ENCODE results near the gene GTF2A1. TPM values are rescaled to one million over a fixed set of nuclear protein-coding genes. Genes with fewer than 3 reads are reported as not detected.

Gene GTF2A1
- total and polyA plus RNA-seq, 4 donors: 2.9 to 22.1 (median 9.7) TPM

- H3K9ac ChIP-seq (ENCODE audit: low read depth in 1 of 2, low read length in 2 of 2): no peak overlapping the region
- 90% methylated on average over 6 of the region's 6 CpGs for WGBS
- TF ChIP-seq YY1 (IDR thresholded peaks at IDR 0.05) (no peak), GABPA (IDR thresholded peaks at IDR 0.05 in 1 of 2, conservative IDR thresholded peaks at IDR 0.05 in 1 of 2) (no peak), MAX (IDR thresholded peaks at IDR 0.05) (no peak), EGR1 (IDR thresholded peaks at IDR 0.05; ENCODE audit: low read depth in 2 of 2) (no peak), ZBTB33 (IDR thresholded peaks at IDR 0.05) (no peak), HNF4G (IDR thresholded peaks at IDR 0.05) (no peak), JUND (IDR thresholded peaks at IDR 0.05) (no peak), CTCF (IDR thresholded peaks at IDR 0.05; ENCODE audit: low read depth, low read length, missing input control) (no peak), FOXA2 (IDR thresholded peaks at IDR 0.05) (no peak), FOXA1 (IDR thresholded peaks at IDR 0.05) (no peak), RAD21 (IDR thresholded peaks at IDR 0.05) (no peak), RXRA (IDR thresholded peaks at IDR 0.05) (no peak), NR2F2 (IDR thresholded peaks at IDR 0.05) (no peak)
- DNase-seq (ENCODE audit: low spot score): no peak
- no peaks in the 10 kb centered on the region for H3K9me3 ChIP-seq (ENCODE audit: control insufficient read depth in 4 of 4, low read length in 3 of 4)
- H3K4me1 ChIP-seq (ENCODE audit: control insufficient read depth in 4 of 4, insufficient read depth in 4 of 4, low read length in 3 of 4): peaks cover 5 to 16% (median 10%) of the 10 kb centered on the region in 4 donors
- no peak overlapping the region for H3K4me3 ChIP-seq (ENCODE audit: low read depth in 1 of 3, low read length in 3 of 3)
- no peaks in the 10 kb centered on the region for H3K27me3 ChIP-seq (ENCODE audit: control insufficient read depth in 4 of 4, insufficient read depth in 4 of 4, low read length in 3 of 4)
- H3K36me3 ChIP-seq (ENCODE audit: control insufficient read depth in 4 of 4, insufficient read depth in 3 of 4, low read depth in 1 of 4, low read length in 3 of 4): peaks cover 0 to 50% (median 23%) of the 10 kb centered on the region in 4 donors
- H3K27ac ChIP-seq (ENCODE audit: low read depth in 1 of 2, low read length in 2 of 2): no peak overlapping the region
Measured at GRCh38 chr14:81200054-81200453, 20.7 kb downstream of the GTF2A1 start.

GRCh38 chr14:81199084-81199483, 21.7 kb downstream of the GTF2A1 start:
- peaks cover 0 to 58% (median 29%) of the 10 kb centered on the region in 4 donors for H3K36me3 ChIP-seq (ENCODE audit: control insufficient read depth in 4 of 4, insufficient read depth in 3 of 4, low read depth in 1 of 4, low read length in 3 of 4)

More at GRCh38 chr14:81199084-81199483, 21.7 kb downstream of the GTF2A1 start:
- Histone ChIP-seq H3K27me3 (ENCODE audit: control insufficient read depth in 4 of 4, insufficient read depth in 4 of 4, low read length in 3 of 4) (no peaks in the 10 kb centered on the region), H3K27ac (ENCODE audit: low read depth in 1 of 2, low read length in 2 of 2) (no peak overlapping the region), H3K4me3 (ENCODE audit: low read depth in 1 of 3, low read length in 3 of 3) (no peak overlapping the region), H3K9ac (ENCODE audit: low read depth in 1 of 2, low read length in 2 of 2) (no peak overlapping the region), H3K4me1 (ENCODE audit: control insufficient read depth in 4 of 4, insufficient read depth in 4 of 4, low read length in 3 of 4) (peaks cover 5 to 16% (median 10%) of the 10 kb centered on the region in 4 donors), H3K9me3 (ENCODE audit: control insufficient read depth in 4 of 4, low read length in 3 of 4) (no peaks in the 10 kb centered on the region)
- no peak for TF ChIP-seq RAD21 (IDR thresholded peaks at IDR 0.05)
- TF ChIP-seq ZBTB33 (IDR thresholded peaks at IDR 0.05): no peak
- no peak for TF ChIP-seq TAF1 (conservative IDR thresholded peaks at IDR 0.05)
- TF ChIP-seq ATF3 (IDR thresholded peaks at IDR 0.05): no peak
- no peak for TF ChIP-seq FOXA1 (IDR thresholded peaks at IDR 0.05)
- TF ChIP-seq EGR1 (IDR thresholded peaks at IDR 0.05; ENCODE audit: low read depth in 2 of 2): no peak
- no peak for TF ChIP-seq GABPA (IDR thresholded peaks at IDR 0.05 in 1 of 2, conservative IDR thresholded peaks at IDR 0.05 in 1 of 2)
- no peak for TF ChIP-seq RXRA (IDR thresholded peaks at IDR 0.05)
- TF ChIP-seq MAX (IDR thresholded peaks at IDR 0.05): no peak
- TF ChIP-seq YY1 (IDR thresholded peaks at IDR 0.05): no peak
- DNase-seq (ENCODE audit: low spot score): no peak
- 74% methylated on average over 3 of the region's 3 CpGs for WGBS
